WERI-Rb-1 (cell line): ENCODE measurements around the gene CHSY1.

Experiments used
- DNase-seq: peaks from one replicate; pipeline ENCODE4 v3.0.0-alpha.2; 2020
- H3K27ac ChIP-seq: fragments of 250-450 bp; sonication (Bioruptor Pico); 2 replicates; pipeline ENCODE4 v1.5.1; 2020; ENCODE audit warnings: mild to moderate bottlenecking, moderate library complexity
- H3K27me3 ChIP-seq: fragments of 250-450 bp; sonication (Bioruptor Pico); 2 replicates; pipeline ENCODE4 v1.5.1; 2021; ENCODE audit warnings: mild to moderate bottlenecking, low read depth, moderate library complexity; ENCODE audit not compliant: insufficient read depth, severe bottlenecking
- H3K36me3 ChIP-seq: fragments of 250-450 bp; sonication (Bioruptor Pico); 2 replicates; pipeline ENCODE4 v1.5.1; 2020; ENCODE audit warnings: mild to moderate bottlenecking, moderate library complexity
- H3K4me3 ChIP-seq: 2 replicates; pipeline ENCODE4 v1.5.1; 2011; ENCODE audit warnings: low read depth, mild to moderate bottlenecking, control low read depth, low read length
- H3K9me3 ChIP-seq: fragments of 250-450 bp; sonication (Bioruptor Pico); 2 replicates; pipeline ENCODE4 v1.5.1; 2021; ENCODE audit warnings: mild to moderate bottlenecking, moderate library complexity; ENCODE audit not compliant: severe bottlenecking
- CTCF ChIP-seq: IDR thresholded peaks from 2 replicates; pipeline ENCODE4 v1.5.1; 2011; ENCODE audit warnings: low read depth, mild to moderate bottlenecking, control low read depth, inconsistent platforms, low read length

CHSY1 gene

GRCh38 chr15:101176625-101177024 is 75.2 kb downstream of the CHSY1 start:
- DNase-seq: no peak
- Histone ChIP-seq H3K4me3 (no peak overlapping the region), H3K9me3 (no peaks in the 10 kb centered on the region), H3K27me3 (no peaks in the 10 kb centered on the region), H3K36me3 (peaks cover 23% of the 10 kb centered on the region), H3K27ac (no peak overlapping the region)
- no peak for TF ChIP-seq CTCF

GRCh38 chr15:101175401-101175800 is 76.4 kb downstream of the CHSY1 start:
- H3K9me3 ChIP-seq: no peaks in the 10 kb centered on the region
- no peak for TF ChIP-seq CTCF
- no peak overlapping the region for H3K27ac ChIP-seq
- DNase-seq: no peak
- peaks cover 23% of the 10 kb centered on the region for H3K36me3 ChIP-seq
- H3K4me3 ChIP-seq: no peak overlapping the region
- H3K27me3 ChIP-seq: no peaks in the 10 kb centered on the region

GRCh38 chr15:101174152-101174920 is 77.5 kb downstream of the CHSY1 start:
- no peak for TF ChIP-seq CTCF
- Histone ChIP-seq H3K36me3 (peaks cover 23% of the 10 kb centered on the region), H3K27me3 (no peaks in the 10 kb centered on the region), H3K4me3 (no peak overlapping the region), H3K9me3 (no peaks in the 10 kb centered on the region), H3K27ac (no peak overlapping the region)
- DNase-seq: no peak

DNA sequence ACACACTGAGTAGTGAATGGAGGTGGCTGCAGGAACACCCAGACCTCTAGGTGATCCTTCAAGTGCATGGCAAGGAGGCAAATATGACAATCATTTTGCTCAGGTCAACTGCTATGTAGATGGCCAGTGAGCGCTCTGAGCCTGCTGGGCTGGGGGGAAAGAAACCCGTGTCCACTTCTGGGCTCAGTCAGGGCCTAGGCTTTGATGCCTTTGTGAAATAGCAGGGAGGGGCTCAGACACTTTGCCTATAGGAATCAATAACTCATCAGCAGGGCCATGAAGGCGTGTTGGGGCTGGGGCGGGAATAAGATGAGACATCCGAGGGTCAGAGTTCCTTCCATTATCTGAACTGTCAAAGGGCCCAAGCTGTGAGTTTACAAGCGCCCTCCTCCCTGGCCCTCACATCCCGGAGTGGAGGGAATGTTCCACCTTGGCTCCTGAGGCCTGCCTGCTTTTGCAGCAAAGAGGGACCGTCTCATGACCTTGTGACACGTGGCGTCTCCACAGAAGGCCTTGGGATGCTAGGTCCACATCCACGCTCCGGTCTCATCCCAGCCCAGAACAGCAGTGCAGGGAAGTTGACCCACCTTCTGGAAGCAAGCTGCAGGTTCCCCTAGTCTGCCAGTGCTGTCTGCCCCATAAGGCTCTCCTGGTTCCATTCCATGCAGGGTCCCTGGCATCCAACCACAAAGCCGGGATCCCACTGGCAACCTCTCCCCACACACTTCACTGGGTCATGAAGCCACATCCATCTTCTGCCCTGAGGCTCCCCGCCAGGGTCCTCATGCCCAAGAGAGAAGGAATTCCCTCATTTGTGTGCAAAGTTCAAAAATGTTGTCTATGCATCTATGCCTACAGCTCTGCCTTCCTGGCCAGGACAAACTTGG is 78.4 kb downstream of the CHSY1 start:
- H3K27me3 ChIP-seq: no peaks in the 10 kb centered on the region
- TF ChIP-seq CTCF: no peak
- H3K27ac ChIP-seq: peak overlapping the region; percentile 21; the same call in 1 of the 2 replicates
- H3K4me3 ChIP-seq: no peak overlapping the region
- DNase-seq: no peak
- H3K36me3 ChIP-seq: peaks cover 20% of the 10 kb centered on the region
- no peaks in the 10 kb centered on the region for H3K9me3 ChIP-seq

DNA sequence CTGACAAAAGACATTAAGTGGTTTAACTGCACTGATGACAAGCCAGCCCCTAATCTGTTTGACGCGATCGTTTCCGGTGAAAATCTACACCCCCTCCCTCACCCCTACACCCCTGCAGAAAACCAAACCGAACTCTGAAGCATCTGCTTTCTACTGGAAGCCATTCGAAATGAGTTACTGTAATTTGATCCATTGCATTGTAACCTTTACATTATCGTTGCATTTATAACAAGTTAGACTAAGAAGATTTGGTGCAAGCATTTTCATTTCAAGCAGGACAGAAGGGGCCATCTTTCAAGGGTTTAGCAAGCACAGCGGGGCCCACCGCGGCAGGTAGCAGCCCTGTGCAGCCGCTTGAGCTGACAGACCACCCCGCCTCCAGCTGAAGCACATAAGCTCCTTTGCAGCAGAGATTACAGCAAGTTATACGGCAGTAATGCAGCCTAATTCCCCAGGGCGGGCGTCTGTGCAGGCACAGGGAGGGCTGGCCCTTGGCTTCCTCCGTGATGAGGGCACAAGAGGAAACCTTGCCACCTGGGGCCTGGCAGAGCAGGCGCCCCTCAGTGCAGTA is 79.3 kb downstream of the CHSY1 start:
- H3K27me3 ChIP-seq: no peaks in the 10 kb centered on the region
- DNase-seq: peak; percentile 84
- no peak for TF ChIP-seq CTCF
- H3K4me3 ChIP-seq: peak overlapping the region; percentile 18
- H3K9me3 ChIP-seq: no peaks in the 10 kb centered on the region
- H3K36me3 ChIP-seq: peaks cover 13% of the 10 kb centered on the region
- peak overlapping the region; percentile 21; the same call in 1 of the 2 replicates for H3K27ac ChIP-seq
